AG10803 (cell line): Measurements from ENCODE around the gene ERGIC2.

Experiments
- DNase-seq: peaks from one replicate; pipeline ENCODE4 v3.0.0; 2010; ENCODE audit warnings: low read depth
- H3K4me3 ChIP-seq: 2 replicates; pipeline ENCODE4 v1.5.1; 2011; ENCODE audit warnings: mild to moderate bottlenecking, low read length, control low read depth
- CTCF ChIP-seq: conservative IDR thresholded peaks from 2 replicates; pipeline ENCODE4 v1.5.1; 2011; ENCODE audit warnings: mild to moderate bottlenecking, low read length, control low read depth, inconsistent platforms

Gene ERGIC2

GRCh38 chr12:29374913-29375312, 6.1 kb downstream of the ERGIC2 start:
- no peak for TF ChIP-seq CTCF
- H3K4me3 ChIP-seq: no peak overlapping the region
- no peak for DNase-seq

- no peak for TF ChIP-seq CTCF
- no peak overlapping the region for H3K4me3 ChIP-seq
- DNase-seq: no peak
These were observed 7.0 kb downstream of the ERGIC2 start for GRCh38 chr12:29374012-29374411.

DNA sequence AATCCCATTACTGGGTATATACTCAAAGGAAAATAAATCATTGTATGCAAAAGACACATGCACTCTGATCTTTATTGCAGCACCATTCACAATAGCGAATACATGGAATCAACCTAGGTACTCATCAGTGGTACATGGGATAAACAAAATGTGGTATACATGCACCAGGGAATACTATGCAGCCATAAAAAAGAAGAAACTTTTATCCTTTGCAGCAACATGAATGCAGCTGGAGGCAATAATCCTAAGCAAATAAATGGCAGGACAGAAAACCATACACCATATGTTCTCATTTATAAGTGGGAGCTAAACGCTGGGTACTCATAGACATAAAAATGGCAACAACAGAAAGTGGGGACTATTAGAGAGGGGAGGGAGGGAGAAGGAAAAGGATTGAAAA, 15.9 kb downstream of the ERGIC2 start:
- no peak overlapping the region for H3K4me3 ChIP-seq
- no peak for TF ChIP-seq CTCF
- no peak for DNase-seq

GRCh38 chr12:29354954-29355353, 26.0 kb downstream of the ERGIC2 start:
- H3K4me3 ChIP-seq: no peak overlapping the region
- no peak for DNase-seq
- no peak for TF ChIP-seq CTCF

DNA sequence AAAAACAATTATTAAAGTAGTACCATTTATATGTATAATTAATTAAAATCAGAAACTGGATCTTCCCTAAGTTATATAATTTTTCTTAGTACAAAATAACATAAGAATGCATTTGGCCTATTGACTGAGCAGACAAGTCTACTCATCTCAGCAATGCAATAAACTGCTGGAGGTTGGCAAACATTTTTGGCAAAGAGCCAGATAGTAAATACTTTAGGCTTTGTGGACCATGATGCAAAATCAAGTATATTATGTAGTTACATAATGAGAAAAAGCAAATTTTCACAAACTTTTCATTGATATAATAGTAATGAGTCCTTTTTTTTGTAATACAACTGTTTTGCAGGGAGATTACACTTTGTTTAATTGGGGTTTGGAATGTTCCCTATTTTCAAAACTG, 30.9 kb downstream of the ERGIC2 start:
- TF ChIP-seq CTCF: no peak

GRCh38 chr12:29346769-29347421, 34.1 kb downstream of the ERGIC2 start:
- no peak for TF ChIP-seq CTCF
- DNase-seq: no peak
- no peak overlapping the region for H3K4me3 ChIP-seq

More for the DNA sequence above, 30.9 kb downstream of the ERGIC2 start:
- peak; percentile 74 for DNase-seq
- no peak overlapping the region for H3K4me3 ChIP-seq

DNA sequence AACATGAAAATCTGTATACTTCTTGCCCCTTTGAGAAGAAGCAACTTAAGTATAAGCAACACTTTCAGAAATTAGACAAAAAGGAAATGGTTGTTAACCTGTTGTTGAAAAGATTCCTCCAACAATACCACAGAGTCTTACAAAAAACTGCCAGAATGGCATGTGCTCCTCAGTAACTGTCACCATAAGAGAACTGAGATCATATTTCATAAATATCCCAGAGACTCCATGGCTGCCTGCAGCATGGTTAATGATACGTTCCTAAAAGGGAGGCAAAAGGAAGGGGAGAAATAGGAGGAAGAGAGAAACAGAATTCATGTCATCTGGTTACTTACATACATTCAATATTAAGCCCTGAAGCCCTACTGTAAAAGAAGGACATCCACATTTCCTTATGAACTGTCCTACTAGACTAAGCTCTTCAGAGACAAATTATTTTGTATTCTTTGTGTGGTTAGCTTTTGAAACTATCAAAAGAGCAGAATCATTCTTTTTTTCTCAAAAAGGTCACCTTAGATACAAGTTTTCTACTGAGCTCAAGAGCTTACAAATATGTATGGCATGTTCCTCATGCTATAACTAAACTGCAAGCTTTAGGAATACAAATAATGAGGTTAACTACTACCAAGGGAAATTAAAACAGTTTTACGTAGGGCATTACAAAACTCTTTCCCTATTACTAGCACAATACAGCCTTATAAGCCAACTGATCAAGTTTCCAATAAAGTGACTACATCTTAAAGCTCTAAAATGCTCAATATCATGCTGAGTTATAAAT, 37.8 kb downstream of the ERGIC2 start:
- DNase-seq: no peak
- H3K4me3 ChIP-seq: no peak overlapping the region
- TF ChIP-seq CTCF: no peak
